Dermis microvascular lymphatic vessel endothelial cell (primary cell): ENCODE data around the gene PHLPP1. TPM values are rescaled to one million over a fixed set of nuclear protein-coding genes. Genes with fewer than 3 reads are reported as not detected.
"Not testable (repeated sequence)": the region's sequence is repeated elsewhere in the genome, so short reads cannot be mapped to it uniquely, and the experiment has no call there.

Experiments used
- DNase-seq, 2 donors: peaks; one replicate each; pipeline versions ENCODE4 v3.0.0 to v3.0.0-alpha.2; 2010; ENCODE audit warnings: low read depth in 2 of 2
- total RNA-seq: library from RNA; depleted of rRNA; stranded (reverse); fragments of >200 nt; gene quantifications from 2 replicates; pipeline ENCODE4 v1.2.1, GENCODE V29; 2014

PHLPP1 gene
- total RNA-seq, 1 donor from 2014 or later, result 4.4 TPM

- no peak for DNase-seq
These were observed 165.5 kb downstream of the PHLPP1 start for GRCh38 chr18:62880673-62881364.

DNA sequence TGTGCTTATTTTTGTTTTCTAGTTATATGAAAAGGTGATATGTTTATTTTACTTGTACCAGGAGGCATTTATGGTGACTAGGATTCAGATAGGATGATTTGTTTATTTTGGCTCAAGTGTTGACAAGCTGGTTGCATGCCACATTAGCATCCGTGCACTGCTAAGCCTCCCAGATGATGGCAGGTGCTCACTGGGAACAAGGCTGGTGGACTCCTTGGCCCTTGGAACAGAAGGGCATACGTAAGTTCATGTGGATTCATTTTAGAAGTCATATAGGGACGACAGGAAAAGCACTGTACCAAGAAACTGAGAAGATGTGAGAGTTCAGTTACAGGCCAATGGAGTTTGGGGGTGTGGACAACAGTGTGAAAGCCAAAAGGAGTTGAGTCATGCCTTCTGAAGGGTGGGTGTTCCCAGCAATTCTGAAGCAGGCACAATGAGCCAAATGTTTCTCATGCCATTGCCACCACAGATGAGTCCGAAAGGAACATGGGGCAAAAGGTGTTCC is 166.2 kb downstream of the PHLPP1 start:
- peak in 1 of 2 donors; percentile 78 for DNase-seq

GRCh38 chr18:62883937-62884735 is 168.8 kb downstream of the PHLPP1 start:
- DNase-seq, result no peak

DNA sequence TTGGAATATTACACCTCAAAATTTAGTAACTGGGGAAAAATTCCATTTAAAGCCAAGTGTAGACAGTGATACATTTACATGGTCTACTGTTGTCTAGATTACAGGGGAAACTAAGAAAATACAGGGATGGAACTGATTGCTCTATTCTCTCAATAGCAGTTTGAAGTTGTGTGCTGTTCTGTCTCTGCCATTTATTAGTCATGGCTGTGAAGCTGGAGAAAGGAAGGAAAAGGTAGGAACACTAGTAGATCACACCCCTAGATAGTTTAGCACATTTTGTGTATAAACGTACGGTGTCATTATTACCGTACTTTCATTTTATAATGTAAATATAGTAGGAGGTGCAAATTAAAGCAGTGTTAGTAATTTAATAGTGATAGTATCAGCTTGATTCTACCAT is 170.5 kb downstream of the PHLPP1 start:
- peak in 1 of 2 donors; percentile 51 for DNase-seq

GRCh38 chr18:62894681-62895390 is 179.5 kb downstream of the PHLPP1 start:
- no peak for DNase-seq

DNA sequence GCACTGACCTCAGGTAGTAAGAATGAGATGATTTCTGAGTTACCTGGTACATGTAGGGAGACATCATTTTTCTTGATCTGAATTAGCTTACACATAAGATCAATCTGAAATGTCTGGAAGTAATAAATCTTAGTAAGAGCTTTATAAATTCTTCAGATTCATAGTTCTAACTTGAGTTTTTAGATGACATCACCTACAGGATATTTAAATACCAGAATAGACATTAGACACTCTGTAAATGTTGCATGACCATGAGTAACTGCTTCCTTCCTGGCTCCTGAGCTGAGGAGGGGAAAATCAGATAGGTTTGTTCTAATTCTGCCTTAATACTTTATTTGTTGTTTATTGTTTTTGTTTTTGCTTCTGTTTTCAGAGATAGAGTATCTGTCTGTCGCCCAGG is 181.8 kb downstream of the PHLPP1 start:
- DNase-seq, result peak in 1 of 2 donors; percentile 78

DNA sequence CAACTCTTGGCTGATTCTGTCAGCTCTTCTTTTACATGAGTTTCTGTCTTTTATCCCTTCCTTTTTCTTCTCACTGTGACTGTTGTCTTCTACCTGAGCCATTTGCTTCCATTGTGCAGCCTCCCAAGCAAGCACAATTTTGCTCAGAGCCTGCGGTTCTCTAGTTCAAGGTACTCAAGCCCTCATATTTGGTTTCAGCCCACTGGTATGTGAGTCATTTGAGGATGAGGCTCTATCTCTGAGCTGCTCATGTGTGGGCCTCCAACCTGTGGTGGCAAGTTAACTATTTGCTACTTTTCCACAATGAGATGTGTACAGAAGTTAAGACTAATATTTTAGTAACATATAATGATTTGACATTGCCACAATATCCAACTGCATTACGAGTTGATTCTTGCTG is 183.0 kb downstream of the PHLPP1 start:
- no peak for DNase-seq

- no peak for DNase-seq
These were observed 184.2 kb downstream of the PHLPP1 start for GRCh38 chr18:62899534-62899933.

- DNase-seq, result no peak
These were observed 185.0 kb downstream of the PHLPP1 start for GRCh38 chr18:62900132-62900883.

DNA sequence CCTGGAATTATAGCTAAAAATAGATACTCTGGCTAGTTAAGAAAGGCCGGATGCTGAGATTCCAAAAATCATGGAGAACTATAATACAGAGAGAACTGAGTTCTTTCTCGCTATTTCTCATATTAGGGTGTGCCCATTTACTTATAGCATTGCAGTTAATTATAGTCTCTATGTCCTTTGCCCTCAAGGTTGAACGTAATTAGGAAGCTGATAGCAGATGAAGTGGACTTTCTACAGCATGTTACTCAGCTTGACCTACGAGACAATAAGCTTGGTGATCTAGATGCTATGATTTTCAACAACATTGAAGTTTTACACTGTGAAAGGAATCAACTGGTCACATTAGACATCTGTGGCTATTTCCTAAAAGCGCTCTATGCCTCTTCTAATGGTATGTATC is 187.4 kb downstream of the PHLPP1 start:
- DNase-seq, result no peak

- DNase-seq, result peak in 1 of 2 donors; percentile 25
These were observed 189.3 kb downstream of the PHLPP1 start for GRCh38 chr18:62904396-62905285.

DNA sequence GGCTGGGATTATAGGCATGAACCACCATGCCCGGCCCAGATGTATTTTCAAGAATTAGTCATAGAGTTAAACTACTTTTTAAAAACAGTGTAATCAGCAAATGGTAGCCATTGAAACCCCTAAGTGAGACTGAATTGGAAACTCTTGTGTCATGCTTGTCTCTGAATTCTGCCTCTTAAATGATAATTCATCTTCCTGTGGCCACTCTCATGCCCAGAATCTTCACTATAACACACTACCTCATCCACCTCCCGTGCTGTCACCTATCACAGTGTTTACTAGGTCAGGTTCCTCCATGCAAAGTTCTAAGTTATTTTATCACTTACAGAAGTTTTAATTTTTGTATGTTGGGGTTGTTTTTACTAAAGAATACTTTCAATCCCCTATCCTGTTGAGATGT is 197.5 kb downstream of the PHLPP1 start:
- no peak for DNase-seq

- DNase-seq, result not testable (repeated sequence)
These were observed 198.5 kb downstream of the PHLPP1 start for GRCh38 chr18:62913824-62914223.

- DNase-seq, result no peak
These were observed 199.6 kb downstream of the PHLPP1 start for GRCh38 chr18:62914871-62915392.

- no peak for DNase-seq
These were observed 203.0 kb downstream of the PHLPP1 start for GRCh38 chr18:62918361-62918760.

- DNase-seq, result no peak
These were observed 203.9 kb downstream of the PHLPP1 start for GRCh38 chr18:62919109-62919838.

DNA sequence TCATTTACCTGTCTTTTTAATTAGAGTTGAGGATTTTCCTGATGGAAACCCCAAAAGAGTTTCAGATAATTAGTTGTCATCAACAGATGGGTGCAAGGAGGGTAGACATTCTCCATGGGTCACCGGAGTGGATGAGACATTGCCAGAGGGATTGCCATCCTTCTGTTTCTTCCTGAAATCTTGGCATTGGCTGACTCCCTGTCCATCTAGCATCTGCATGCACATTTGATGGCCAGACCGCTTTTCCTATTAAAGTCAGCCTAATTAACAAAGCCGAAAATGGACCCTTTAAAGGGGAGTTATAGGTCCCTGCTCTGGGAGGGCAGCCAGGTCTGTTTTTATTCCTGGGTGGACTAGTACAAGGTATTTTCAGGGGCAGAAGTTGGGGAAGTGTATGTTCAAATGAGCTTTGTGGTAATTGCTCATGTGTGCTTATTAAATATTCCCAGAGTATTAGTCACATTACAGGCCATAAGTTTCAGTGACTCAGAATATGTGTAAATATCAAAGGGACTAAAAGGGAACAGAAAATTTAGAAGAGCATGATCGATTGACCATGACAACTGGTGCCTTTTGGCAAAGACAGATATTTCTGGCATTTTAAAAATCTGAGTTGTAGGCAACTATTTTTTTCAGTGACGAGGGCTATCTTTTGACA is 209.8 kb downstream of the PHLPP1 start:
- DNase-seq, result no peak

- DNase-seq, result no peak
These were observed 213.0 kb downstream of the PHLPP1 start for GRCh38 chr18:62928326-62928725.
